ENCODE measurements around the gene ADAD2. TPM values are rescaled to one million over a fixed set of nuclear protein-coding genes. Genes with fewer than 3 reads are reported as not detected.

ADAD2 gene
- total RNA-seq, 6 experiments from 2014 or later, result 0.87 to 1.0 TPM; not detected in 4

- H3K36me3 ChIP-seq, result no peaks in the 10 kb centered on the region
- no peaks in the 10 kb centered on the region for H3K27me3 ChIP-seq
- H3K4me1 ChIP-seq, result no peaks in the 10 kb centered on the region
- 64% methylated on average over 10 of the region's 17 CpGs for WGBS (ENCODE audit: insufficient coverage, low coverage, low lambda C conversion rate, missing lambda C conversion rate)
- H3K9me3 ChIP-seq, result no peaks in the 10 kb centered on the region
- ATAC-seq (no peak), DNase-seq (no peak)
- no peak for TF ChIP-seq POLR2A (IDR thresholded peaks at IDR 0.05)
- TF ChIP-seq CTCF (IDR thresholded peaks at IDR 0.05), result no peak
- intact Hi-C loops (cut with DNase I), result no loop called here
- no peak overlapping the region for H3K27ac ChIP-seq
- no peak overlapping the region for H3K4me3 ChIP-seq
Measured at GRCh38 chr16:84237994-84238750, 47.2 kb downstream of the ADAD2 start.

GRCh38 chr16:84239141-84239769 is 48.3 kb downstream of the ADAD2 start:
- 28% methylated on average over 9 of the region's 10 CpGs for WGBS (ENCODE audit: insufficient coverage, low coverage, low lambda C conversion rate, missing lambda C conversion rate)
- DNase-seq (no peak), ATAC-seq (no peak)
- intact Hi-C loops (cut with DNase I), result no loop called here
- H3K4me3 ChIP-seq, result no peak overlapping the region
- no peaks in the 10 kb centered on the region for H3K4me1 ChIP-seq
- no peak for TF ChIP-seq POLR2A (IDR thresholded peaks at IDR 0.05)
- TF ChIP-seq CTCF (IDR thresholded peaks at IDR 0.05), result no peak
- H3K36me3 ChIP-seq, result no peaks in the 10 kb centered on the region
- no peaks in the 10 kb centered on the region for H3K27me3 ChIP-seq
- H3K9me3 ChIP-seq, result no peaks in the 10 kb centered on the region
- H3K27ac ChIP-seq, result no peak overlapping the region

- H3K27ac ChIP-seq, result no peak within 1 kb of the TSS
- no peak for TF ChIP-seq POLR2A (IDR thresholded peaks at IDR 0.05)
- no peak for TF ChIP-seq CTCF (IDR thresholded peaks at IDR 0.05)
- no peaks in the 10 kb centered on the region for H3K36me3 ChIP-seq
- 17% methylated on average over 4 of the region's 7 CpGs for WGBS (ENCODE audit: insufficient coverage, low coverage, low lambda C conversion rate, missing lambda C conversion rate)
- DNase-seq, result no peak
- H3K4me1 ChIP-seq, result no peaks in the 10 kb centered on the region
- H3K27me3 ChIP-seq, result no peaks in the 10 kb centered on the region
- H3K9me3 ChIP-seq, result no peaks in the 10 kb centered on the region
- H3K4me3 ChIP-seq, result no peak within 1 kb of the TSS
- no peak for ATAC-seq
- intact Hi-C loops (cut with DNase I), result no loop called here
Measured at GRCh38 chr16:84239909-84240308, 49.0 kb downstream of the ADAD2 start, which contains the start of gene KCNG4. TSS of gene KCNG4 (minus strand) at chr16:84240012. CDS start at chr16:84237485, 2,527 bp downstream.

- DNase-seq, result no peak
- intact Hi-C loops (cut with DNase I), result no loop called here
- no peaks in the 10 kb centered on the region for H3K27me3 ChIP-seq
- no peaks in the 10 kb centered on the region for H3K36me3 ChIP-seq
- TF ChIP-seq POLR2A (IDR thresholded peaks at IDR 0.05), result no peak
- no peak for TF ChIP-seq CTCF (IDR thresholded peaks at IDR 0.05)
- H3K4me1 ChIP-seq, result no peaks in the 10 kb centered on the region
- no peak for ATAC-seq
- H3K4me3 ChIP-seq, result no peak overlapping the region
- WGBS (ENCODE audit: insufficient coverage, low coverage, low lambda C conversion rate, missing lambda C conversion rate), result 67% methylated on average over 1 of the region's 2 CpGs
- no peaks in the 10 kb centered on the region for H3K9me3 ChIP-seq
- no peak overlapping the region for H3K27ac ChIP-seq
Measured at GRCh38 chr16:84240455-84240854, 49.5 kb downstream of the ADAD2 start.
